Stomach (tissue), 4 donors: ENCODE data around the gene AGMAT.

Experiments
- CTCF ChIP-seq, 7 experiments: fragments of 450-650 bp in 4 of 7; fragments of 200-600 bp in 3 of 7; sonication (generic) in 3 of 7; IDR thresholded peaks; one replicate each; pipeline ENCODE4 v1.5.1; 2016 to 2019; ENCODE audit warnings: antibody characterized with exemption in 7 of 7, control low read depth in 2 of 7, mild to moderate bottlenecking in 1 of 7
- EP300 ChIP-seq: sonication (generic); formaldehyde crosslinking; IDR thresholded peaks from one replicate; pipeline ENCODE4 v1.6.1; 2017; ENCODE audit warnings: antibody characterized with exemption
- POLR2A ChIP-seq, 4 donors: fragments of 450-650 bp; IDR thresholded peaks; one replicate each; pipeline ENCODE4 v1.6.1; 2016; ENCODE audit warnings: antibody characterized with exemption in 4 of 4, control low read depth in 2 of 4, mild to moderate bottlenecking in 1 of 4, moderate library complexity in 1 of 4
- POLR2AphosphoS5 ChIP-seq, 3 donors: sonication (generic); formaldehyde crosslinking; IDR thresholded peaks; one replicate each; pipeline ENCODE4 v1.6.1; 2016; ENCODE audit warnings: antibody characterized with exemption in 3 of 3

- TF ChIP-seq CTCF (IDR thresholded peaks at IDR 0.05), result no peak
- TF ChIP-seq POLR2A (IDR thresholded peaks at IDR 0.05), result no peak
- no peak for TF ChIP-seq EP300
- TF ChIP-seq POLR2AphosphoS5 (IDR thresholded peaks at IDR 0.05), result no peak
Measured at GRCh38 chr1:15531003-15531402, 53.8 kb downstream of the AGMAT start.
